Mucosa of descending colon (tissue), 3 donors: ENCODE measurements around the gene ETV3L. TPM values are rescaled to one million over a fixed set of nuclear protein-coding genes. Genes with fewer than 3 reads are reported as not detected.

Experiments
- ATAC-seq: fragments of 200-7000 bp; cut with Tn5 transposase; one replicate; pipeline ENCODE4 v1.9.1; 2020; ENCODE audit warnings: mild to moderate bottlenecking, moderate library complexity
- DNase-seq, 3 donors: peaks; one replicate each; pipeline ENCODE4 v3.0.0-alpha.2; 2020
- H3K36me3 ChIP-seq: fragments of 200-600 bp; one replicate; pipeline ENCODE4 v1.8.0; 2021; ENCODE audit warnings: low read depth, mild to moderate bottlenecking
- H3K4me1 ChIP-seq: fragments of 200-600 bp; one replicate; pipeline ENCODE4 v1.8.0; 2021; ENCODE audit warnings: low read depth, mild to moderate bottlenecking
- H3K4me3 ChIP-seq: fragments of 200-600 bp; one replicate; pipeline ENCODE4 v1.8.0; 2021; ENCODE audit warnings: mild to moderate bottlenecking
- H3K9me3 ChIP-seq: fragments of 200-600 bp; one replicate; pipeline ENCODE4 v1.8.0; 2021; ENCODE audit warnings: mild to moderate bottlenecking
- CTCF ChIP-seq: fragments of 200-600 bp; IDR thresholded peaks from one replicate; pipeline ENCODE4 v1.8.0; 2022; ENCODE audit warnings: antibody characterized with exemption, mild to moderate bottlenecking
- intact Hi-C, 2 donors: fragments of 100-400 bp; cut with DNase I in 1 of 2; cut with micrococcal nuclease in 1 of 2; formaldehyde crosslinking; loops; one replicate each; pipeline versions ENCODE4 v1.11.0 to v1.11.1; 2022; cut with DNase I, micrococcal nuclease
- total RNA-seq, 3 donors: library from RNA; stranded (reverse); fragmentation: NEBNext Ultra II Directional in 2 of 3; extraction: Animal tissue kit (Norgen Biotek cat#: 25700) in 2 of 3; gene quantifications; one replicate each; pipeline versions ENCODE4 v1.2.1 to v1.2.4, GENCODE V29; 2021 to 2023
- donor health status: DM: no; HTN: no; CAD: no; lungs with moderate emphysema.
- donor health status: DM: no; HTN: no; CAD: no.
- donor health status: DM: no; HTN: yes; CAD: no.

The ETV3L gene
- total RNA-seq, 3 donors from 2014 or later: not detected

GRCh38 chr1:157095551-157095950 is 4.1 kb downstream of the ETV3L start:
- Histone ChIP-seq H3K4me3 (no peak overlapping the region), H3K9me3 (no peaks in the 10 kb centered on the region), H3K4me1 (no peaks in the 10 kb centered on the region), H3K36me3 (no peaks in the 10 kb centered on the region)
- intact Hi-C loops: no loop called here
- ATAC-seq: no peak
- DNase-seq: no peak
- TF ChIP-seq CTCF: no peak

GRCh38 chr1:157095091-157095490 is 4.5 kb downstream of the ETV3L start:
- DNase-seq (no peak), ATAC-seq (no peak)
- no peak for TF ChIP-seq CTCF
- H3K36me3 ChIP-seq: no peaks in the 10 kb centered on the region
- H3K9me3 ChIP-seq: no peaks in the 10 kb centered on the region
- intact Hi-C loops: no loop called here
- no peaks in the 10 kb centered on the region for H3K4me1 ChIP-seq
- H3K4me3 ChIP-seq: no peak overlapping the region

GRCh38 chr1:157092831-157093230 is 6.8 kb downstream of the ETV3L start:
- Histone ChIP-seq H3K4me3 (no peak overlapping the region), H3K36me3 (no peaks in the 10 kb centered on the region), H3K9me3 (no peaks in the 10 kb centered on the region), H3K4me1 (no peaks in the 10 kb centered on the region)
- ATAC-seq (no peak), DNase-seq (no peak)
- no peak for TF ChIP-seq CTCF
- intact Hi-C loops: no loop called here

- intact Hi-C loops: loop anchor here in 1 of 2 donors (2.0 kb wide), 1 partner anchor 63 kb away; no protein-coding TSS in a partner anchor
- DNase-seq: no peak
- ATAC-seq: no peak
- Histone ChIP-seq H3K9me3 (no peaks in the 10 kb centered on the region), H3K4me1 (no peaks in the 10 kb centered on the region), H3K36me3 (no peaks in the 10 kb centered on the region), H3K4me3 (no peak overlapping the region)
- no peak for TF ChIP-seq CTCF
Observed at GRCh38 chr1:157091668-157092273, 7.8 kb downstream of the ETV3L start.

GRCh38 chr1:157091186-157091585 is 8.4 kb downstream of the ETV3L start:
- DNase-seq: no peak

More at GRCh38 chr1:157091186-157091585, 8.4 kb downstream of the ETV3L start:
- Histone ChIP-seq H3K36me3 (no peaks in the 10 kb centered on the region), H3K9me3 (no peaks in the 10 kb centered on the region), H3K4me1 (no peaks in the 10 kb centered on the region), H3K4me3 (no peak overlapping the region)
- no peak for TF ChIP-seq CTCF
- intact Hi-C loops: loop anchor here in 1 of 2 donors (2.0 kb wide), 1 partner anchor 64 kb away; no protein-coding TSS in a partner anchor
- no peak for ATAC-seq
